ENCODE results near the gene SART1.

The SART1 gene, protein sequence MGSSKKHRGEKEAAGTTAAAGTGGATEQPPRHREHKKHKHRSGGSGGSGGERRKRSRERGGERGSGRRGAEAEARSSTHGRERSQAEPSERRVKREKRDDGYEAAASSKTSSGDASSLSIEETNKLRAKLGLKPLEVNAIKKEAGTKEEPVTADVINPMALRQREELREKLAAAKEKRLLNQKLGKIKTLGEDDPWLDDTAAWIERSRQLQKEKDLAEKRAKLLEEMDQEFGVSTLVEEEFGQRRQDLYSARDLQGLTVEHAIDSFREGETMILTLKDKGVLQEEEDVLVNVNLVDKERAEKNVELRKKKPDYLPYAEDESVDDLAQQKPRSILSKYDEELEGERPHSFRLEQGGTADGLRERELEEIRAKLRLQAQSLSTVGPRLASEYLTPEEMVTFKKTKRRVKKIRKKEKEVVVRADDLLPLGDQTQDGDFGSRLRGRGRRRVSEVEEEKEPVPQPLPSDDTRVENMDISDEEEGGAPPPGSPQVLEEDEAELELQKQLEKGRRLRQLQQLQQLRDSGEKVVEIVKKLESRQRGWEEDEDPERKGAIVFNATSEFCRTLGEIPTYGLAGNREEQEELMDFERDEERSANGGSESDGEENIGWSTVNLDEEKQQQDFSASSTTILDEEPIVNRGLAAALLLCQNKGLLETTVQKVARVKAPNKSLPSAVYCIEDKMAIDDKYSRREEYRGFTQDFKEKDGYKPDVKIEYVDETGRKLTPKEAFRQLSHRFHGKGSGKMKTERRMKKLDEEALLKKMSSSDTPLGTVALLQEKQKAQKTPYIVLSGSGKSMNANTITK

DNA sequence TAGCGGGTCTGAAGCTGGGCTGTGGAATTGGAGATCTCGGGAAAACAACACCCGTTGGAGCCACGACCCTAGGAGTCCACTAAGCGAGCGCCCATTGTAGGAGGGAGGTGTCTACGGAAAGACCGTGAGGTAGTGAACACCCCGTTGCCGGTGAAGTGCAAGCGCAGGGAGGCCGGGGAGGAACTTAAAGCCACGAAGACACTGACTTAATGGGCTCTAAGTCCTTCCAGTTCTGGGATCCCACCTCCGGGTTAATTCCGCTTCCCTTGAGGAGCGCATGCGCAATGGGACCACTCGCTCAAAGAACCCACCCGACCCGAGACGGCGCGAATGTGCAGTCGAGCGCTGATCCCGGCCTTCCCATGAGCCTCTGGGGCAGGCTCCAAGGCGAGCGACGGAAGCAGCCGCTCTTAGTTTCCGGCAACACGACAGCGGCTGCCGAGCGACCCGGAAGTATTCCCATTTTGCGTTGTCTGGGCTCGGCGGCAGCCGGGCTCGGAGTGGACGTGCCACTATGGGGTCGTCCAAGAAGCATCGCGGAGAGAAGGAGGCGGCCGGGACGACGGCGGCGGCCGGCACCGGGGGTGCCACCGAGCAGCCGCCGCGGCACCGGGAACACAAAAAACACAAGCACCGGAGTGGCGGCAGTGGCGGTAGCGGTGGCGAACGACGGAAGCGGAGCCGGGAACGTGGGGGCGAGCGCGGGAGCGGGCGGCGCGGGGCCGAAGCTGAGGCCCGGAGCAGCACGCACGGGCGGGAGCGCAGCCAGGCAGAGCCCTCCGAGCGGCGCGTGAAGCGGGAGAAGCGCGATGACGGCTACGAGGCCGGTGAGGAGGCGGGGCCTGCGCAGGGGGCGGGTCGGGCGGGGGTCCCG is at the start of gene SART1:
Gene SART1, plus strand, starts transcription at position 468 of the 874 bp plus-strand sequence. Its CDS starts 47 bp downstream, at position 515.
- peak; percentile 97 for DNase-seq

DNA sequence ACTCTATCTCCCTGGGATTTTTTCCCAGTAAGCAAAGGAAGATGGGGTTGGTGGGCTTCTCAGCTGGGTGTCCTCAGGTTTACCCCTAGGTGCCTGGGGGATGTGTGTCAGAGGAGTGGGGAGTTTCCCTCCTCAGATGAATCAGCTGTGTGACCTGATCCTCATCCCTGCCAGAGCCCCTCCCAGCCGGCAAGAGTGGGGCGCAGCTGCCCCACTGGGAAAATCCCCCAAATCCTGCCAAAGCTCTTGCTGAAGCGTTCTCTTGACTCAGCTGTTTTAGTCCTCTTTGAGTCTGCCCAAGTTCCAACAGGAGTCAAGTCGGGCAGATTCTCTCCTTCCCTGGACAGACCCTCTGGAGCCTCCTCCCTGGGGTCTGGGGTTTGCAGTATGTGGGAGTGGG is 48.7 kb upstream of the SART1 start:
- no peak for DNase-seq

GRCh38 chr11:65915101-65915820 is 46.3 kb upstream of the SART1 start:
- no peak for DNase-seq

DNA sequence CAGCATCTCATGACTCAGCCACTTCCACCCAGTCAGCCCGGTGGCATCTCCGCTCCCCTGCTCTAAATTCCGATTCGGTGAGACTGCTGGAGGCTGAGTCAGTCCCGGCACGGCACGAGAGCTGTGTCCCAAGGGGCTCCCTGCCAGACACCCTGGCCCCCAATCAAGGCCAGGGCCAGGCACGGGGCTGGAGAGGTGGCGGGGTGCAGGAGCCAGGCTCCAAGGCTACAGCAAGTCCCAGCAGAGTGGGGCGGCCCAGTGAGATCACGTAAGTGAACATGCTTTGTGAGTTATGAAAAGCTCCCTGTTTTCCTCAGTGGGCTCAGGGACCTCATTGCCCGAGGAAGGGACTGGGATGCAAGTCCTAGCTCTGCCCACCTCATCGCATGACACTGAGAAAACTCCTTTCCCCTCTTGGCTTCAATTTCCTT is 45.7 kb upstream of the SART1 start:
- no peak for DNase-seq

DNA sequence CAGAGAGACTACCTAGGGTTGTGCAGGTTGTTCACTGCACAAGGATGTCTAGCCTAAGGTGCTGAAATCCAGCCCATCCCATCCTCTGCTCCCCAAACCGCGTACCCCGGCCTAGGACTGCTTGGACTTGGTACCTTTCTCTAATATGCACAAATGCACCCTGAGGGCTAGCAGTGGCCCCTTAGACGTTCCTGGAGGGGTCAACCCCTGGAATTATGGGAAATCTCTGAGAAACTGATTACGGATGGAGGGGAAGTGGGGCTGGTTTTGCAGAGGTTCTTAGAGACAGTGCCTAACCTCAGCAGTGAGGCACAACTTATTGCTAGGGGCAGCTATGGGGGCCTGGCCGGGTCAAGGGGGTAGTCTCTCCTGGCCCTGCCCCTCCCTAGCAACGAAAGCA is 45.1 kb upstream of the SART1 start:
- DNase-seq = no peak

GRCh38 chr11:65917077-65917433 is 44.5 kb upstream of the SART1 start:
- no peak for DNase-seq

DNA sequence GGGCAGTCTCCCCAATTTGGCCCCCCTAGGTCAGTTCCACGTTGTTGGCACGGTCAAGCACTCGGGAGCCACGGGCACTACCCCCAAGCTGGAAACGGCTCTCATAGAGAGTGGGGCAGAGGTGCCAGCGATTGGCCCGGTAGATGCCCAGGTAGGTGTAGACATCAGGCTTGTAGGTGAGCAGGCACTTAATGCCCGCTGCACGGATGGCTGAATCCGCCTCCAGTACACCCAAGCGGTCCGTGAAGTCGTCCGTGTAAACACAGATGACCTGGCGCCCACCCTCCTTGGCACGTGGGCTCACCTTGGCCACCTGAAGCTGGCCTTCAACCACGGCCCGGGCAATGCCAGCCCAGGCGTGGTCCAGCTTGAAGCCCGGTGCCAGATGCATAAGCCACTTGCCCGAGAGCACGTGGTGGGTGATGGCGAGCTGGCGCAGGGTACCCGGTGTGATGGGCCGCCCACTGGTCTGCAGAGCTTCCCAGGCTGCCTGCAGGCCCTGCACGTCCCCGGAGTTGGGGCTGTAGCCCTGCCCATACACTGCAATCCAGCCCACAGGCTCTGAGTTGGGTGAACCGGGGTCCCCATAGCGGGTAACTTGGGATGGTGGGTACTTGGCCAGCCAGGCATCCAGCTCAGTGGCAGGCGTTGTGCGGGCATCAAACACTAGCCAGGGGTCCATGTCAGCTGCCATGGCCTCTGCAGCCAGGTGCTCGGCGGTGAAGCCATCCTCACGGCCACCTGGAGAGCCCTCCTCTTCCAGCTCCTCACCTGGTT is 43.9 kb upstream of the SART1 start:
- DNase-seq = no peak

- no peak for DNase-seq
Observed at GRCh38 chr11:65918211-65919140, 43.1 kb upstream of the SART1 start, which contains the start of gene C11orf68. TSS of gene C11orf68 (minus strand) at chr11:65919062. CDS start at chr11:65919031, 31 bp downstream.

GRCh38 chr11:65919141-65919572 is 42.4 kb upstream of the SART1 start, which contains the start of gene DRAP1:
TSS of gene DRAP1 (plus strand) at chr11:65919426. CDS start at chr11:65919502, 76 bp downstream.
- DNase-seq = peak; percentile 97

- DNase-seq = peak; percentile 60
Observed at GRCh38 chr11:65919573-65920371, 41.8 kb upstream of the SART1 start.

DNA sequence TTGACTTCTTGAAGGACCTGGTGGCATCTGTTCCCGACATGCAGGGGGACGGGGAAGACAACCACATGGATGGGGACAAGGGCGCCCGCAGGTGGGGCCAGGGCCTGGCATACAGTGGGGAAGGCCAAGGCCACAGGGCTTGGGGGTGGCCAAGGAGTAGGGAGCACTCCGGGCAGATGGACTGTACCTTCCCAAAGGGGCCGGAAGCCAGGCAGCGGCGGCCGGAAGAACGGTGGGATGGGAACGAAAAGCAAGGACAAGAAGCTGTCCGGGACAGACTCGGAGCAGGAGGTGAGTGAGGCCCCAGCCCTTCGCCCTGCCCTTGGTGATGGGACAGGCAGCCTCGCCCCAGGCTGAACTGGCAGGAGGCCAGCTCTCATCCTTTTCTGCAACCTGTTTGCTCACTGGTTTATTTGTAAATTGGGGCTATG is 41.1 kb upstream of the SART1 start:
- no peak for DNase-seq

DNA sequence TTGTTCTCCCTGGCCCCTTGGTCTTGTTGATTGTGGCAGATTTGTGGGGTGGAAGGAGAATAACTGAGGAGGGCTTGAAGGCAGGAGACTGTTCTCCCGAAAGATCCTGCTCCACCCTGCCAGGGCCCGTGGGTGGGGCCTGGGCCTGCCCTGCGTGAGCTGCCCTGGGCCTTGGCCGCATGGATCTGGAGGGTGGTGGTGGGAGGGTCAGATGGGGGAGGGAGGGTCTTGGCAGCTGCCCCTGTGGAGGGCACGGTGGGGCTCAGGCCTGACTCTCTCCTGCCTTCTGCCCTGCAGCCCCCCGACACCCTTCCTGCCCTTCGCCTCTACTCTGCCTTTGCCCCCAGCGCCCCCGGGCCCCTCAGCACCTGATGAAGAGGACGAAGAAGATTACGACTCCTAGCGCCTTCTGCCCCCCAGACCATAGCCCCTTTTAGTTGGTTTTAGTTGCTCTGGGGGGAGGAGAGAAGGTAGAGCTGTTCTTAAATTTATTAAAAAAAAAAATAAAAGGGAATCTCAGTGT is 40.4 kb upstream of the SART1 start:
- DNase-seq = no peak

GRCh38 chr11:65921876-65922275 is 39.7 kb upstream of the SART1 start:
- DNase-seq = no peak

DNA sequence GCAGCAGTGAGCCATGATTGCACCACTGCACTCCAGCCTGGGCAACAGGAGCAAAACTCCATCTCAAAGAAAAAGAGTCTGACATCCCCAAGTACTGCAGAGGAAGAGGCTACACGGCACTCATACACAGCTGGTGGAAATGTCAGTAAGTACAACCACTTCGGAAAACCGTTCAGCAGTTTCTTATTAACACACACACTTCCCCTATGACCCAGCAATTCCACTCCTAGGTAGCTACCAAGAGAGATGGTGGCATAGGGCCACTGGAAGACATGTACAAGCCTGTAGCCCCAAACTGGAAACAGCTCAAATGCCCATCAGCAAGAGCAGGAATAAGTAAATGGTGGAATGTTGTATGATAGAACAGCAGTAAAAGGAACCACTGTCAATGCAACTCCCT is 39.0 kb upstream of the SART1 start:
- no peak for DNase-seq

DNA sequence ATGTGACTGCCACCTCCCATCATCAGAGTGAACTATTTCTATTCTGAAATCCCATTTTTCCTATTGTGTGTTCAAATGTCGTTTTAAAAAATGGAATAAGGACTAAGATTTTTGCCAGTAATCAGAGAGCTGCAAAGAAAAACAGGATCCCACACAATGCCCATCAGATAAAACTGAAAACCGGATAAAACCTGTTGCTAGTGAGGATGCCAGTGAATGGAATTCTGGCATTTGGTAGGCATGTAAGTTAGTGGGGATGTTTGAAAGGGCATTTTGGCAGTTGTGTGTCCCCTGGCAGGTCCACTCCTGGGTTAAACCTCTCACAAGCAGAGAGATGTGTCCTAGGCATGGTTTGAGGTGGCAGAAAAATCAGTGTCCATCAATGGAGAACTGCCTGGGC is 36.1 kb upstream of the SART1 start:
- no peak for DNase-seq

DNA sequence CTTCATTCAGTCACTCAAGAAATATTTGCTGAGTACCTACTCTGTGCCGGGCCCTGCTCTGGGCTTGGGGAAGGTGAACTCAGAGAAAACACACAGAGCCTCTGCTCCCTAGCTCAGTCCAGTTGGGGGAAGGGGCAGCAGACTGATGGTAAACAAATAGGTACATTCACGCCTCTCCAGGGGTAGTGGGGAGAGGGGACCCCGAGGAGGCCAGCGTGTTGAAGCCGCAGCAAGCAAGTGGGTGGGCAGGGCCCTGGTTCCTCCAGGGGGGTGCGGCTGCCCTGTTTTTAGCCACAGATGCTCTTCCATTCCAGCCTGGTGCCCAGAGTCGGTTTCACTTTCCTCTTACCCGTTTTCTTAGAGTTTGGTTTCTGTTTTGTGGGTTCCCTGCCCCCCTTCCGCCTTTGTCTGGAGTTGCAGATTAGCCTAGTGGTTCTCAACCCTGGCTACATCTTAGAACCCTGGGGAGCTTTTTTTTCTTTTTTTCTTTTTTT is 33.6 kb upstream of the SART1 start:
- DNase-seq = peak; percentile 80

DNA sequence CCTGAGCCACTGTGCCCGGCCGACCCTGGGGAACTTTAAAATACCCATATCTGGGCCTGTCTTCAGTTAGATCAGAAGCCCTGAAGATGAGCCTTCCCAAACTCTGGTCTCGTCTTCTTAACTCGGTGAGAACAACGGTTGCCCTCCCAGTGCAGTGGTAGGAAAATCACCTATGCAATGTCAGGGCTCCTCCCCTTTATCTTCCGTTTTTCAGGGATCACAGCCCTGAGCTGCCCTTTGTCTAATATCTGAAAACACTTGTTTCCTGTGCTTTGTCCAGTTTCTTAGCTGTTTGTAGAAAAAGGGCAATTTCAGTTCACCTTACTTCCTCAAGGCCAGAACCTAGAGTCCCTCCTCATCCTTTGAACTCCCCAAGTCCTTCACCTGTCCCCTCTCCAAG is 32.9 kb upstream of the SART1 start:
- DNase-seq = no peak

DNA sequence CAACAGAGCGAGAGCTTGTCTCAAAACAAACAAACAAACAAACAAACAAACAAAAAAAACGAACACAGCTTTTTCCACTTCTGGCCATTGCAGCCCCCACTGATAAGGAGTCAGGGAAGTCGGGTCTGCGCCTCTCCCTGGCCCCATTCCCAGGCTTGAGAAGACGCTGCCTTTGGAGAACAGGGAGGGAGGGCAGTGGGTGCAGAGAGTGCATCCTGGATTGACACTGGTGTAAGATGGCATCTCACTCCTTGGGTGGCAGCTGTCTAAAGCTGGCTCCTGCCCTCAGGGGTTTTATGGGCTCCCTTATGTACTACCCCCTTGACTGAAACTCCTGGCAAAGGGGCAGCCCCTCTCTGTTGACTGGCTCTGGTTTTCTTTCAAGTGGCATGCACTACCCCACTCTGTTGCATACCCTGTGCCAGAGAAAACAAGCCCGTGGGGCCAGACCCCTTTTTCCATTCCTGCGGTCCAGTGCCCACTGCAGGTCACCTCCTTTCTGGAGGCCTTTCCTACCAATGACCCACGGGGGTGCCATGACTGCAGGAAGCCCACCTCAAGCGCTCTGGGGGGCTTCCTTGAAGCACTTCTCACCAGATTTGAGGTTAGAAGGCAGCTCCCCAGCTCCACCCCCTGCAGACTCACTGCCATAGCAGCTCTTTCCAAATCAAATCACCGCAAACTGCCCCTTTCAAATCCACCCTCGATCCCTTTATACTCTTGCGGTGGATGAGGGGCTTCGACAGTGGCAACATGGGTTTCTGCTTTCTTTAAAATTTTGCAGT is 29.6 kb upstream of the SART1 start:
- DNase-seq = no peak
